Mammary epithelial cell (primary cell): ENCODE results near the gene TXNDC8.

Experiments
- EZH2 ChIP-seq: IDR thresholded peaks from 2 replicates; pipeline ENCODE4 v1.6.1; 2012; ENCODE audit warnings: low read length, inconsistent platforms, borderline replicate concordance
- TF ChIP-seq, protein P1 (sequence below), 2 donors: IDR thresholded peaks in 1 of 2; conservative IDR thresholded peaks in 1 of 2; 2 replicates each; pipeline ENCODE4 v1.5.1; 2011 to 2012; ENCODE audit warnings: inconsistent platforms in 2 of 2, low read length in 2 of 2, mild to moderate bottlenecking in 2 of 2, control low read depth in 1 of 2, low read depth in 1 of 2; ENCODE audit not compliant: insufficient read depth in 1 of 2; ENCODE audit errors: extremely low read depth in 1 of 2

DNA sequence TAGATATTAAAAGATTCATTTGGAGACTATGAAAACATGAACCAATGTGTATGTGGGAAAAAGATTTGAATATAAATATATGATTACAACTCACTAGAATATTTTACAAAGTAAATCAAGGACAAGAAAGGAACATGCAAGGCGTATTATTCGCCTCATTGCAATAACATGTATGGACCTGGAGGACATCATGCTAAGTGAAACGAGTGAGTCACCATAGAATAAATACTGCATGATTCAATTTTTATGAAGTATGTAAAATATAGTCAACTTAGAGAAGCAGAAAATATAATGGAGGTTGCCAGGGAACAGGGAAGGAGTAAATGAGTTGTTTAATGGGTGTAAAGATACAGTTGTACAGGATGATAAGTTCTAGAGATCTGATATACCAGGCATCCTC lies 4.9 kb downstream of the TXNDC8 start:
- TF ChIP-seq, protein P1, sequence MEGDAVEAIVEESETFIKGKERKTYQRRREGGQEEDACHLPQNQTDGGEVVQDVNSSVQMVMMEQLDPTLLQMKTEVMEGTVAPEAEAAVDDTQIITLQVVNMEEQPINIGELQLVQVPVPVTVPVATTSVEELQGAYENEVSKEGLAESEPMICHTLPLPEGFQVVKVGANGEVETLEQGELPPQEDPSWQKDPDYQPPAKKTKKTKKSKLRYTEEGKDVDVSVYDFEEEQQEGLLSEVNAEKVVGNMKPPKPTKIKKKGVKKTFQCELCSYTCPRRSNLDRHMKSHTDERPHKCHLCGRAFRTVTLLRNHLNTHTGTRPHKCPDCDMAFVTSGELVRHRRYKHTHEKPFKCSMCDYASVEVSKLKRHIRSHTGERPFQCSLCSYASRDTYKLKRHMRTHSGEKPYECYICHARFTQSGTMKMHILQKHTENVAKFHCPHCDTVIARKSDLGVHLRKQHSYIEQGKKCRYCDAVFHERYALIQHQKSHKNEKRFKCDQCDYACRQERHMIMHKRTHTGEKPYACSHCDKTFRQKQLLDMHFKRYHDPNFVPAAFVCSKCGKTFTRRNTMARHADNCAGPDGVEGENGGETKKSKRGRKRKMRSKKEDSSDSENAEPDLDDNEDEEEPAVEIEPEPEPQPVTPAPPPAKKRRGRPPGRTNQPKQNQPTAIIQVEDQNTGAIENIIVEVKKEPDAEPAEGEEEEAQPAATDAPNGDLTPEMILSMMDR (conservative IDR thresholded peaks at IDR 0.05 in 1 of 2, IDR thresholded peaks at IDR 0.05 in 1 of 2; ENCODE audit: extremely low read depth in 1 of 2, insufficient read depth in 1 of 2, low read depth in 1 of 2, low read length in 2 of 2), result no peak
- TF ChIP-seq EZH2, result no peak
